Measurements from ENCODE around the gene CGA. TPM values are rescaled to one million over a fixed set of nuclear protein-coding genes. Genes with fewer than 3 reads are reported as not detected.

Gene CGA
- polyA plus RNA-seq, 2 of the 4 experiments (the other 2 are of a cell fraction), result not detected

GRCh38 chr6:87139236-87139635 lies 44.3 kb upstream of the CGA start (continued):
- TF ChIP-seq ELK1 (IDR thresholded peaks at IDR 0.05; ENCODE audit: low read depth, low read length), result no peak

- ChIA-PET CTCF (no interaction called here), POLR2A (no interaction called here)
- TF ChIP-seq CBX8 (IDR thresholded peaks at IDR 0.05) (no peak), POLR2A (IDR thresholded peaks at IDR 0.05; ENCODE audit: low read length) (no peak), HES2 (IDR thresholded peaks at IDR 0.05) (no peak), MAFK (IDR thresholded peaks at IDR 0.05; ENCODE audit: partially characterized antibody) (no peak), CHD4 (IDR thresholded peaks at IDR 0.05; ENCODE audit: borderline replicate concordance) (no peak), MAX (IDR thresholded peaks at IDR 0.05) (no peak), FOSB (CRISPR knock-in tag; IDR thresholded peaks at IDR 0.05) (no peak), FOXS1 (CRISPR knock-in tag; IDR thresholded peaks at IDR 0.05) (no peak), EHMT2 (IDR thresholded peaks at IDR 0.05; ENCODE audit: low read depth) (no peak), ZC3H11A (IDR thresholded peaks at IDR 0.05) (no peak), HOXB5 (CRISPR knock-in tag; IDR thresholded peaks at IDR 0.05) (no peak), BCL3 (IDR thresholded peaks at IDR 0.05) (no peak), BHLHE40 (IDR thresholded peaks at IDR 0.05; ENCODE audit: low read depth, low read length) (no peak), SMC3 (IDR thresholded peaks at IDR 0.05) (no peak), JUN (IDR thresholded peaks at IDR 0.05) (no peak), RNF2 (IDR thresholded peaks at IDR 0.05; ENCODE audit: borderline replicate concordance, low read depth) (no peak)
- Histone ChIP-seq H3K4me2 (no peak overlapping the region), H3K4me3 (no peak overlapping the region), H3K27ac (no peak overlapping the region), H3K4me1 (no peaks in the 10 kb centered on the region), H3K9me3 (no peaks in the 10 kb centered on the region)
- WGBS (ENCODE audit: missing lambda C conversion rate), result no CpG with 5 or more reads among the region's 1 CpG
- ATAC-seq, result no peak
- DNase-seq (ENCODE audit: low read depth in 1 of 2, low spot score in 1 of 2), result no peak
- FAIRE-seq, result no peak
Observed at GRCh38 chr6:87136963-87137362, 42.1 kb upstream of the CGA start.

- DNase-seq (ENCODE audit: low read depth in 1 of 2, low spot score in 1 of 2), result no peak
- WGBS (ENCODE audit: missing lambda C conversion rate), result 40% methylated on average over 2 of the region's 2 CpGs
- CTCF ChIA-PET, result no interaction called here
- no peaks in the 10 kb centered on the region for H3K9me3 ChIP-seq
- ATAC-seq, result no peak
- no peak for FAIRE-seq
- TF ChIP-seq FOSL2 (IDR thresholded peaks at IDR 0.05) (no peak), FOSL2 (CRISPR knock-in tag; IDR thresholded peaks at IDR 0.05) (no peak), NPAS2 (CRISPR knock-in tag; IDR thresholded peaks at IDR 0.05; ENCODE audit: borderline replicate concordance) (no peak)
- no peak overlapping the region for H3K27ac ChIP-seq
- H3K4me2 ChIP-seq, result no peak overlapping the region
- no peaks in the 10 kb centered on the region for H3K4me1 ChIP-seq
- POLR2A ChIA-PET, result no interaction called here
- no peak overlapping the region for H3K4me3 ChIP-seq
Observed at GRCh38 chr6:87127737-87128136, 32.8 kb upstream of the CGA start.

- DNase-seq (ENCODE audit: low read depth in 1 of 2, low spot score in 1 of 2) (no peak), ATAC-seq (no peak), FAIRE-seq (no peak)
- TF ChIP-seq JUNB (IDR thresholded peaks at IDR 0.05), result no peak
- no peak for TF ChIP-seq POLR2AphosphoS2 (conservative IDR thresholded peaks at IDR 0.05; ENCODE audit: low read length)
- no peak for TF ChIP-seq RAD21 (conservative IDR thresholded peaks at IDR 0.05 in 1 of 2, IDR thresholded peaks at IDR 0.05 in 1 of 2)
- ChIA-PET CTCF (interaction anchor here (0.8 kb wide), 1 partner anchor 13 kb away, joined by 4 read pairs; no protein-coding TSS in a partner anchor), POLR2A (no interaction called here)
- Histone ChIP-seq H3K4me1 (no peaks in the 10 kb centered on the region), H3K27ac (no peak overlapping the region), H3K4me3 (no peak overlapping the region), H3K9me3 (no peaks in the 10 kb centered on the region), H3K4me2 (no peak overlapping the region)
- WGBS (ENCODE audit: missing lambda C conversion rate), result 0% methylated on average over 1 of the region's 1 CpG
Observed at GRCh38 chr6:87126501-87126900, 31.6 kb upstream of the CGA start.

Data from A549 (cell line).